GM18517 (cell line): ENCODE measurements around the gene IFI6.
"Not testable (repeated sequence)": the region's sequence is repeated elsewhere in the genome, so short reads cannot be mapped to it uniquely, and the experiment has no call there.

Experiments used
- ATAC-seq: cut with Tn5 transposase; IDR thresholded peaks from one replicate; pipeline ENCODE4 v1.9.1; 2021; ENCODE audit warnings: mild to moderate bottlenecking, moderate library complexity; ENCODE audit not compliant: unreplicated experiment

The IFI6 gene

DNA sequence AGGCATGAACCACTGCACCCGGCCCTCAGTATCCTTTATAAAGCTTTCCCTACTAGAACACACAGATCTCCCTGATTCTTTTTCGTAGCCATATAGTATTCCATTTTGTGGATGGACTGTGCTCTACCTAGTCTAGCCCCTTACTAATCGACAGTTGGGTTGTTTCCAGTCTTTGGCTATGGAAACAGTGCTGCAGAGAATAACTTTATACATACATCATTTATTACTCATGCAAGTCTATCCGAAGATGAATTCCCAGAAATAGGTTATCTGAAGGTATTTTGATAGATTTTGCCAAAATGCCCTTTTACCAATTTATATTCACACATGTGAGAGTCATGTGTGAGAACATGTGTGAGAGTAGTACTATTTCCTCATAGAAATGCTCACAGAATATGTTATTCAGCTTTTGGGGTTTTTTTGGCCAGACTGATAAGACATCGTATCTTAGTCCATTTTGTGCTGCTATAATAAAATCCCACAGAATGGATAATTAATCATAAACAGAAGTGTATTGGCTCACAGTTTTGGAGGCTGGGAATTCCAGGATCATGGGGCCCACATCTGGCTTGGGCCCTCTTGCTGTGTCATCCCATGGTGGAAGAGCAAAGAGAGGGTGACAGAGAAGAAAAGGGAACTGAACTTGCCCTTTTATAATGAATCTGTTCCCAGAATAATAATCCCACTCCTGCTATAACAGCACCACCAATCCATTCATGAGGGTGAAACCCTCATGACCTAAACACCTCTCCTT, 19.7 kb downstream of the IFI6 start:
- ATAC-seq: no peak

DNA sequence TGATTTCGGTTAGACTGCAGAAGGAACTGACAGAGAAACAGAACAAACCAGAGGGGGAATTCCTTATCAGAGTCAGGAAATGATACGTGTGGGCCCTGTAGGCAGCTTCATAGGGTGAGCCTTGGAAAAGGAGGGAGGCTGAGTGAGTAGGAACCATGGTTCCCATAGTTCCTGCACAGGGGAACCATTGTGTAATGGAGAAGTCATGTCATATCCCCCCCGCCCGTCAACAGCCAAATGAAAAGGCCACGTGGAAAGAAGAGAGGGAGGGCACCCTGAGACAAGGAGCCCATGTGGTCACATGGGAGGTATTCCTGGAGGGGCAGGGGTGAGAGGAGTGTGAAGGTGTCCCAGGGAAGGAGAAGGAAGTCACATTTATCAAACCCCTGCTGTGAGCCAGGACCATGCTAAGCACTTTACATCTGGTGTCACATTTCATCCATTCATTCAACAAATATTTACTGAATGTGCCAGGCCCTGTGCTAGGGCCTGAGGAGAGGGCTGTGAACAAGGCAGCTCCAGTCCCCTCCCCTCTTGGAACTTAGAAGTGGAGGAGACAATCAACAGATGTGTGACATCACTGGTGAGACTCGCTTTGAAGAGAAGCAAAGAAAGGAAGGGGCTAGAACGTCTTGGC, 21.3 kb downstream of the IFI6 start:
- no peak for ATAC-seq

DNA sequence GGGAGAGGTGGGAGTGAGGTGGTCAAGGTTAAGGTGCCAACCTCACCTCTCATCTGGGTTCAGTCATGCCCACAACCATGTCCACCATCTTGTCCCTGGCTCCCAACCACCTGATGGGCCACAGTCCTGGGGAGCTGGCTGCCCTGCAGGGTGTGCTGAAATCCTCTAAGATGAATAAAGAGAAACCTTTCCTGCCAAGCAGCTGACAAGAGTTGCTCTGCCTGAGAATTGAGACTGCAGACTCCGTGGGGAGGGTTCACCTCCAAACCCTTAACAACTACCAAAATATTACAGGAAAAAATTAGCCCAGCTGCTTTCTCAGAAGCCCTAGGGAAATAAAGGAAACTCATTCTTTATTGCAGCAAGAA, 21.8 kb downstream of the IFI6 start:
- no peak for ATAC-seq

DNA sequence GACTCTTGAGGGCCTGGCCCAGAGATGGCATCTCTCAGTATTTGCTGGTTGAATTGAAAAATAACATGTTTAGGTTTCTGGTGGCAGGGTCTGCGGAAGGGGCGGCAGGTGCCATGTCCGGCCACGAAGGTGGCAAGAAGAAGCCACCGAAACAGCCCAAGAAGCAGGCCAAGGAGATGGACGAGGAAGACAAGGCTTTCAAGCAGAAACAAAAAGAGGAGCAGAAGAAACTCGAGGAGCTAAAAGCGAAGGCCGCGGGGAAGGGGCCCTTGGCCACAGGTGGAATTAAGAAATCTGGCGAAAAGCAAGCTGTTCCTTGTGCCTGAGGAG, 22.7 kb downstream of the IFI6 start:
- no peak for ATAC-seq

DNA sequence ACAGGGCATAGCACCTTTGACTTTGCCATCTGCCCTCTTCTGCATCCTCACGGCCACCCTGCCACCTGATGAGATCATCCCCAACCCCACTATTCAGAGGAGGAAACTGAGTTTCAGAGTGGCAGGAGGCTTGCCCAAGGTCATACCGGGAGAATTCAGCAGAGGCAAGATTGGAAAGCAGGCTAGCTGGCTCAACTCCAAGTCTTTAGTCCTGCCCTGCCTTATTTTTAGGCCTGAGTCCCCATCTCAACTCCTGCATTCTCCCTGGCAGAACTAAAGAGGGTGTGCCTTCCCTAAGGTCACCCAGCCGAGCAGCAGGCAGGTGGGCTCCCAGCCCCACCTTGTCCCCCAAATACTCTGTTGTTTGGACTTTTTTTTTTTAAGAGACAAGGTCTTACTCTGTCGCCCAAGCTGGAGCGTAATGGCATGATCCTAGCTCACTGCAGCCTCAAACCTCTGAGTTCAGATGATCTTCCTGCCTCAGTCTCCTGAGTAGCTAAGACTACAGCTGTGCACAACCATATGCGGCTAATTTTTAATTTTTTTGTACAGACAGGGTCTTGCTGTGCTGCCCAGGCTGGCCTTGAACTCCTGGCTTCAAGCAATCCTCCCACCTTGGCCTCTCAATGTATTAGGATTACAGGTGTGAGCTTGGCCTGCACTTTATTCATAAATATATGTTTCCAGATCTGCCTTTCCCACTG, 23.2 kb downstream of the IFI6 start:
- no peak for ATAC-seq

DNA sequence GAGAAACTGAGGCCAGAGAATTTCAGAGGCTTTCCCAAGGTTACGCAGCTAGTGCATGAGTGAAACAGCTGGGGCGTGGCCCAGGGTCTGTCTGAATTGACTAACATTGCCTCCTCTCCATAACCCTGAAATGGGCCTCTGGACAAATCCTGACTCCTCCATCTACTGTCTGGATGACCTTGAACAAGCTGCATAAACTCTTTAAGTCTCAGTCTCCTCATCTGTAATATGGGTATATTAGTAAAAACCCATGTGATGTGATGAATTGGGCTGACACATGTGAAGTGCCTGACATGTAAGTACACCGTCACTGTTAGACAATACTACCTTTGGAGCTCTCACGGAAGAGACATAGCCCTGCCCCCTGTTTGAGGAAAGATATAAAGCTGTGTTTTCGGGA, 24.7 kb downstream of the IFI6 start:
- ATAC-seq: no peak

DNA sequence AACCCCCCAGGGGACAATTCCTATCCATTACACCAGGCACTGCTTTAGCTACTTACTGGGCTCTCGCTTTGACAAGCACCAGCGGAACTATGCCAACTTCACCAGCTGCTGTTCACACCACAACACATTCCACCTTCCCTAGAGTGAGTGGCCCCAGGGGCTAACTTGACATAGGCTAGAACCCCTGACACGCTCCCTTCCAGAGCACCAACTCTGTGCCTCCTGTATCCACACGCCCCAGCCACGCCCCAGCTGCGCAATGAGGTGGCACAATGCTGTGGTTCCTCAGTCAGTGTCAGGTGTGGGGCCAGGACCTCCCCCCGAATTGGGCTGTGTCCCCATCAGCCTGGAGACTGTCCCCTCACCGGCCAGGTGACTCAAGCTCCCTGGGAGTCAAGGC, 25.3 kb downstream of the IFI6 start:
- no peak for ATAC-seq

DNA sequence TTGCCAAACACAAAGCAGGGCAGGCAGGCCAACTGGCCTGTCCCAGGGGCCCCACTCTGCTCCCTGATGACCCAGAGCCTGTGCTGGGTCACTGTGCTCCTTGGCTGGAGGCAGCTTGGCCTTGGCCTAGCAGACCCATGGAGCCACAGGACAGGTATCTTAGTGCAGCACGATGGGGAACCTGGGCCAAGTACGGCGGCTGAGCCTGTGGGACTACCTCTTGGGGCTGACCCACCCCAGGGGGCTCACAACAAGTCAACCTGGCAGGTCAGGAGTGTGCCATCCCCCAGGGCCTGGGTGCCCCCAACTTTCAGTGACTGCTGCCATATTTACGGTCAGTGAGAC, 26.9 kb downstream of the IFI6 start:
- ATAC-seq: no peak

DNA sequence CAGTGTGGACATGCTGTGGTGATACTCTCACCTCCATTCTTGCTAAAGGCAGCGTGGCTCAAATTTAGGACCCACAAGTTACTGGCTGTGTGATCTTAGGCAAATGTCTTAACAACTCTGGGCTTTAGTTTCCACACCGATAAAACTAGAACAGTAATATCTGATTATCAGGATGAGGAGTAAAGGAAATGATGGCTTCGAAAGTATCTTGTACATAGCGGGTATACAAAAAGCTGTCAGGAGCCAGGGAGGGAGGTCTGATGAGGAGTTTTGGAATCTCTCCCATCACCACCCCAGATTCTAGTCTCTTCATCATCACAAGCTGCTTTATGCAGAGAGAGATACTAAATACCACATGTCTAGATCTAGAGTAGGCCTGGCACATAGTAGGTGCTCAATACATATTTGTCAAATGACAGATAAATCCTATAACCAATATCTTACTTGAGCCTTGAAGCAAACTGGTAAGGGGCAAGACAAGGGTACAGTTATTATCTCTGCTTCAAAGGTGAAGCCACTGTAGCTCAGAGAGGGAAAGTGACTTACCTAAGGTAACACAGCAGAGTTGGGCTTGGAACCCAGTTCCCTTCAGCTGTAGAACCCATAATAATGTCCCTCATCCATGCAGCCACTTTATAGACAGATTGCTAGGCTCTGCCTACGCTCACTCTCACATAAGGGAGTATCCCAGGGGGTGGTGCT, 27.5 kb downstream of the IFI6 start:
- no peak for ATAC-seq

DNA sequence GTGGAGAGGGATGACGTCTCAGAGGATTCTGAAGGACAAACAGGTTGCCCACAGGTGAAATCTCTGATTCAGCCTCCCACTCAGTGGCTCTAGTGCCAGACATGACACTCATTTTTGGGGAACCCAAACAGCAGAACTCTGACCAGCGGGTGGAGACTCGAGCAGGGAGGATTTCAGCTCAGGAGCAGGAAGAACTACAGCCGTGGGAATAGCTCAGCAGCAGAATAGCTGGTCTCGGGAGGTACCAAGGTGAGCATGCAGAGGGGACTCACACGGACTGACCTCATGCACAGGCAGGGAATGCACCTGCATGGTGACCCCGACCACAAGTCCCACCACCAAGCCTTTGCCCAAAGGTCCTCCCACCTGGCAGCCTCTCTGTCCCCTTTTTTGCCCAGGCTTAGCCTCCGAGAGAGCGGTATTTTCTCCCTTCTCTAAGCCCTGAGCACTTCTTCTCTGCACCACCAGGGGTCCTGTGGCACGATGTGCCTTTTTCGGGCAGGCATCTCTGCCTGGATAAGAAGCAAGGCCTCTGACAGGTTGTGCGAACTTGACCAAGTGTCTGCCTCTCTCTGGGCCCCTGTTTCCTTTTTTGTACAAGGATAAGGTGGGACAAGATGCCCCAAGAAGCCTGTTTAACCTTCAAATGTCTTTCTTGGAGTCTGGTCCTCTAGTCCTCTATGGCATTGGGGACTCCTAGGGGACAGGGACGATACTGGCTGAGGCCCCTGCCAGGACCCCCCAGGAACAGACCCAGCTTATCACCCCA, 28.2 kb downstream of the IFI6 start:
- no peak for ATAC-seq

DNA sequence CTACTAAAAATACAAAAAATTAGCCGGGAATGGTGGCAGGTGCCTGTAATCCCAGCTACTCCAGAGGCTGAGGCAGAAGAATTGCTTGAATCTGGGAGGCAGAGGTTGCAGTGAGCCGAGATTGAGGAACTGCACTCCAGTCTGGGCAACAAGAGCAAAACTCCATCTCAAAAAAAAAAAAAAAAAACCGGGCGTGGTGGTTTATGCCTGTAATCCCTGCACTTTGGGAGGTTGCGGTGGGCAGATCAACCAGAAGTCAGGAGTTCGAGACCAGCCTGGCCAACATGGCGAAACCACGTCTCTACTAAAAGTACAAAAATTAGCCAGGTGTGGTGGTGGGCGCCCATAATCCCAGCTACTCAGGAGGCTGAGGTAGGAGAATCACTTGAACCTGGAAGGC, 31.5 kb downstream of the IFI6 start:
- not testable (repeated sequence) for ATAC-seq

DNA sequence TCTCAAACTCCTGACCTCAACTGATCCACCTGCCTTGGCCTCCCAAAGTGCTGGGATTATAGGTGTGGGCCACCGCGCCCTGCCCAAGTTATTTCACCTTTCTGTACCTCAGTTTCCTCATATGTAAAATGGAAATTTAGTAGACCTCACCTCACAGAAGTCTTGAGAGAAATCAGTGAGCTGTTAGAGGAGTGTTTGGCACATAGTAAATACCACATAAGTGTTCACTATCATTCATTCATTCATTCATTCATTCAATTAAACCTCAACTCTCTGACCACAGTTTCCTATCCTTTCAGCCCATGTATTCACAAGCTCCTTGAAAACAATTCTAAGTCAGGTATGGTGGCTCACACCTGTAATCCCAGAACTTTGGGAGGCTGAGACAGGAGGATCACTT, 33.2 kb downstream of the IFI6 start:
- no peak for ATAC-seq

DNA sequence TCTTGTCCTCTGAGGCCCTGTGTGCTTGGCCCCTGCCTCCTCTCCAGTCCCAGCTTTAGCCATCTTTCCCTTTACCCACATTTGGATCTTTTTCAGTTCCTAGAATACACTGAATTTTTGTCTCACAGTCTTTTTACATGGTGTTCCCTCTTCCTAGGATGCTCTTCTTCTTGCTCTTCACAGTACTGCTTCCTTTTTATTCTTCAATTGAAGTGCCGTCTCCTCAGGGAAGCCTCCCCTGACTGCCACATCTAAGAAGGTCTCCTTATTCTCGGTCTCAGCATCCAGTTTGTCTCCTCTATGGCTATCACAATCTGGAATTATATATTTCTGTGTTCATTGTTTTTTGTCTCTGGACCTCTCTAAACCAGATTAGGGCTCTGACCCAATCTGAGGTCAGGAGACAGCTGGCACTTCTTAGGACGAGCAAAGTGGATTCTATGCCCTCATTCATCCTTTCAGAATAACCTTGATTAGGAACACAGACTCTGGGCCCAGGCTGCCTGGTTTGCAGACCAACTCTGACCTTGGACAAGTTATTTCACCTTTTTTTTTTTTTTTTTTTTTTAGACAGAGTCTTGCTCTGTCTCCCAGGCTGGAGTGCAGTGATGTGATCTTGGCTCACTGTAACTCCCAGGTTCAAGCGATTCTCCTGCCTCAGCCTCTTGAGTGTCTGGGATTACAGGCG, 33.8 kb downstream of the IFI6 start:
- ATAC-seq: no peak

DNA sequence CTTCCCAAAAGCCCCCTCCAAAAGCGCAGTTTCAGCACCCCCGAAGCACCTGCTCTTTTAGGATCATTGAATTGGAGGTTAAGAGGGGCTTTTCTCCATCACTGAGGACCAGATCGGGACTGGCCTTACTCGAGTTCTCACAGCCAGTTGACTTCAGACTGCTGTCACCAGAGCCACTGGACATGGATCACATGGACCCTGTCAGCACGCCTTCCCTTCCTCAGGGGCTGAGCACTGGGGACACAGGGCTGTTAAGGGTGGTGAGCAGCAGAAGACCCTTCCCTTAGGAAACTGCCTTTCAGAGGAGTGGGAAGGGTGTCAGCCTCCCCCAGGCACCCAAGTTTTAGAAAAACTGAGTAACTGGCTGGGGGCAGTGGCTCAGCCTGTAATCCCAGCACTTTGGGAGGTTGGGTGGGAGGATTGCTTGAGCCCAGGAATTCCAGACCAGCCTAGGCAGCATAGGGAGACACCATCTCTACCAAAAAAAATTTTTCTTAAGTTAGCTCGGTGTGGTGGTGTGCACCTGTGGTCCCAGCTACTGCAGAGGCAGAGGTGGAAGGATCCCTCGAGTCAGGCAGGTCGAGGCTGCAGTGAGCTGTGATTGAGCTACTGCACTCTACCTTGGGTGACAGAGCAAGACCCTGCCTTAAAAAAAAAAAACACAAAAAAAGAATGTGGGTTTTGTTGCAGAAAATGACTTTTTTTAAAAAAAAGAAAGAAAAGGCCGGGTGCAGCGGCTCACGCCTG, 36.4 kb downstream of the IFI6 start:
- no peak for ATAC-seq

DNA sequence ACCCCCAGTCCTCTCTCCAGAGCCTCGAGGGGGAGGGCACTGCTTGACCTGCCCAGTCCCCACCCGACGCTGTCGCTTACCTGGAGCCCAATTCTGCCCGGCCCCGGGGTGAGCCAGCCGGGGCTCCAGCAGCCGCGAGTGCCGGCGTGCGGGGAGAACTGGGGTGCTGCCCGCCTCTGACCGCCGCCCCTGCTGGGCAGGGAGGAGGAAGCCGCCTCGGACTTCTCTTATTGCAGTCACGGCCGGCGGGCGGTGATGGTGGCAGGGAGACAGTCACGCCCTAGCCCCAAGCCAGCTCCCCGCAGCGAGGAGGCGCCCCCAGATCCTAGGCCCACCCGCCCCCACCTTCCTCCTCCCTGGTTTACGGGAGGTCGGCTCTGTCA, 37.0 kb downstream of the IFI6 start, which contains the start of gene FGR:
TSS of gene FGR (minus strand) at position 201 of the 383 bp plus-strand sequence. CDS start 11,269 bp downstream, outside the sequence.
- ATAC-seq: no peak

DNA sequence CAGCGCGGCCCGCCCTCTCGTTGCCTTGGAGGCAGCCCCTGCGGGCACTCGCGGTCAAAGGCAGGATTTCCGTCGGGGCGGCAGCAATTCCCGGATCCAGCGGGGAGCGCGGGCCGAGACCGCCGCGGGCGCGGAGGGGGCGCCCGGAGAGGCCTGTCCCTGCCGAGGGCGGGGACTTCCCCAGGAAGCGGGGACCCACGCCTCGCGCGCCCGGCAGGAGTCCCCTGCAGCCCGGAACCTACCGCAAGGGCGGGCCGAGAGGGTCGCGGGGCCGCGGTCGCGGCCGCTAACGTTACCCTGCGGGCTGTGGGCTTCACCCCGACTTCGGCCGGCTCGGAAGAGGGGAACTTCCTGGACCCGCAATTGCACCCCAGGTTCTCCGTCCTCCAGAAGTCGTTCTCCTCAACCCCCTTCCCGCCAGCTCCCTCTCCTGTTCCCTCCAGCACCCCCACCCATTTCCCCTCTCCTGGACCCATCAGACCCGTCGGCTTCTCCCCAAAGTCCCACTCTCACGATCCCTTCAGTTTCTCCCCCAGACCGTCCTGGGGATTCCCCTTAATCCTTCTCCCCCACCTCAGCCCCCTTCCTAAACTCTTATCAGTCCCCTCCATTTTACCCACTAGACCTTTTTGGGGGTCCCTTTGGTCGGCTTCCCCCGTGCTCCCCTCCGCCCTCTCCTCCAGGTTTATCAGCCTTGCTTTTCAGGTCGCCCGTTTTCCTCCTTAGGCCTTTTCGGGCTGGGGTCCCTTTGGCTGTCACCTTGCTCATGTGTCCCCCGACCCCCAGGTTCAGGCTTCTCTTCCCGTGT, 37.6 kb downstream of the IFI6 start:
- no peak for ATAC-seq

DNA sequence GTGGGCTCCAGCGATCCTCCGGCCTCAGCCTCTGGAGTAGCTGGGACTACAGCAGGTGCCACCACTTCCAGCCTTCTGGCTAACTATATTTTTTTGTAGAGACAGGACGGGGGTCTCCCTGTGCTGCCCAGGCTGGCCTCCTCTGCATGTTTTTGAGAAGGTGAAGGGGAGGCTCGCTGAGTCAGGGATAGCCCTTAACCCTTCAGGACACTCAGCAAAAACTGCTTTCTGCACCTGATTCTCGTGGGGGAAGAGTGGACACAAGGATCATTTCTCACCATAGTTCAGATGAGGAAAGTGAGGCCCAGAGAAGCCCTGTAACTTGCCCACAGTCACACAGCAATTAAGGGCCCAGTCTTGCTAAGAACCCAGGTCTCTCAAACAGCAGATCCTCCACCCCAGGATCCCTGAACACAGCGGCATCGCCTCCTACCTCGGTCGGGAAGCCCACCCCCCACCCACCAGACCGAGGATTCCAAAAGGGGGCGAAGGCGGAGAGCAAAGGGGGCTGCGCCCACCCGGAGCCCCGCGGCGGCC, 38.3 kb downstream of the IFI6 start:
- ATAC-seq: no peak

DNA sequence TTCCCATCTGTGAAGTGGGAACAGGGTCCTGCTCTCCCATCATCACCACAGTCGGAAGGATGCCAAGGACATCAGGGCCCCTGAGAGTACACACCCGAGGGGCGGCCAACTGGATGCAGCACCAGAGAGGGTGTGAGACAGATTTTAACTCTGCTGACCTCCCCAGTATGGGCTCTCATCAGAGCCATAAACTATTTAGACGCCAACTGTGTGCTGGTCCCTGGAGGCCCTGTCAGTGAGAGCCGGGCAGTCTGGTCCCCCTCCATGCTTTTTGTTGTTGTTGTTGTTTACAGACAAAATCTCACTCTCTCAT, 38.7 kb downstream of the IFI6 start:
- ATAC-seq: no peak
